ENCODE results near the gene NUMBL. TPM values are rescaled to one million over a fixed set of nuclear protein-coding genes. Genes with fewer than 3 reads are reported as not detected.

NUMBL gene
- total and polyA plus RNA-seq, 9 of the 15 experiments (the other 6 are each of a cell fraction or from before 2014, with no cell fraction given): 0.39 to 38.6 (median 6.6) TPM

GRCh38 chr19:40690693-40691420 lies 406 bp upstream of the NUMBL start (continued):
- TF ChIP-seq, protein P1, sequence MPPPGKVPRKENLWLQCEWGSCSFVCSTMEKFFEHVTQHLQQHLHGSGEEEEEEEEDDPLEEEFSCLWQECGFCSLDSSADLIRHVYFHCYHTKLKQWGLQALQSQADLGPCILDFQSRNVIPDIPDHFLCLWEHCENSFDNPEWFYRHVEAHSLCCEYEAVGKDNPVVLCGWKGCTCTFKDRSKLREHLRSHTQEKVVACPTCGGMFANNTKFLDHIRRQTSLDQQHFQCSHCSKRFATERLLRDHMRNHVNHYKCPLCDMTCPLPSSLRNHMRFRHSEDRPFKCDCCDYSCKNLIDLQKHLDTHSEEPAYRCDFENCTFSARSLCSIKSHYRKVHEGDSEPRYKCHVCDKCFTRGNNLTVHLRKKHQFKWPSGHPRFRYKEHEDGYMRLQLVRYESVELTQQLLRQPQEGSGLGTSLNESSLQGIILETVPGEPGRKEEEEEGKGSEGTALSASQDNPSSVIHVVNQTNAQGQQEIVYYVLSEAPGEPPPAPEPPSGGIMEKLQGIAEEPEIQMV (tag; conservative IDR thresholded peaks at IDR 0.05; ENCODE audit: low read depth): no peak
- TF ChIP-seq TCFL5 (CRISPR knock-in tag; conservative IDR thresholded peaks at IDR 0.05) (no peak), PHB2 (IDR thresholded peaks at IDR 0.05; ENCODE audit: low read depth) (no peak), KLF16 (IDR thresholded peaks at IDR 0.05) (peak; percentile 71), ZKSCAN1 (IDR thresholded peaks at IDR 0.05; ENCODE audit: low read depth, low read length) (no peak), BHLHE40 (IDR thresholded peaks at IDR 0.05; ENCODE audit: low read length) (peak; percentile 92), ZNF436 (CRISPR knock-in tag; IDR thresholded peaks at IDR 0.05) (no peak), JUNB (CRISPR knock-in tag; conservative IDR thresholded peaks at IDR 0.05) (no peak), SIRT6 (IDR thresholded peaks at IDR 0.05; ENCODE audit: low read depth, low read length) (no peak), ZNF507 (tag; conservative IDR thresholded peaks at IDR 0.05) (no peak), SMARCB1 (IDR thresholded peaks at IDR 0.05; ENCODE audit: insufficient read length, low read depth) (no peak), ATF1 (CRISPR knock-in tag; IDR thresholded peaks at IDR 0.05) (no peak), ATF1 (tag; IDR thresholded peaks at IDR 0.05) (peak; percentile 70), PML (IDR thresholded peaks at IDR 0.05; ENCODE audit: low read length) (peak; percentile 45; the same call in 1 of the 2 replicates), POLR2AphosphoS5 (IDR thresholded peaks at IDR 0.05; ENCODE audit: control insufficient read depth, insufficient read depth, low read depth, low read length) (no peak), NCOR1 (IDR thresholded peaks at IDR 0.05) (peak; percentile 34; the same call in 1 of the 2 replicates), MAFK (IDR thresholded peaks at IDR 0.05; ENCODE audit: low read length) (peak; percentile 86), KDM5B (IDR thresholded peaks at IDR 0.05; ENCODE audit: insufficient replicate concordance, low read depth, low read length) (peak; percentile 60), HNRNPK (IDR thresholded peaks at IDR 0.05; ENCODE audit: low read depth, low read length, poor library complexity, severe bottlenecking) (no peak), ZNF146 (CRISPR knock-in tag; IDR thresholded peaks at IDR 0.05; ENCODE audit: unreplicated experiment) (no peak), WHSC1 (IDR thresholded peaks at IDR 0.05; ENCODE audit: low read length) (no peak), CHCHD3 (CRISPR knock-in tag; IDR thresholded peaks at IDR 0.05) (no peak), GABPB1 (CRISPR knock-in tag; IDR thresholded peaks at IDR 0.05) (no peak), TAF1 (IDR thresholded peaks at IDR 0.05; ENCODE audit: control insufficient read depth, extremely low read depth, insufficient read depth, low read length, severe bottlenecking) (peak; percentile 44), ARID2 (IDR thresholded peaks at IDR 0.05) (no peak), TAF9B (IDR thresholded peaks at IDR 0.05; ENCODE audit: partially characterized antibody) (peak; percentile 64)
- TF ChIP-seq, protein P2, sequence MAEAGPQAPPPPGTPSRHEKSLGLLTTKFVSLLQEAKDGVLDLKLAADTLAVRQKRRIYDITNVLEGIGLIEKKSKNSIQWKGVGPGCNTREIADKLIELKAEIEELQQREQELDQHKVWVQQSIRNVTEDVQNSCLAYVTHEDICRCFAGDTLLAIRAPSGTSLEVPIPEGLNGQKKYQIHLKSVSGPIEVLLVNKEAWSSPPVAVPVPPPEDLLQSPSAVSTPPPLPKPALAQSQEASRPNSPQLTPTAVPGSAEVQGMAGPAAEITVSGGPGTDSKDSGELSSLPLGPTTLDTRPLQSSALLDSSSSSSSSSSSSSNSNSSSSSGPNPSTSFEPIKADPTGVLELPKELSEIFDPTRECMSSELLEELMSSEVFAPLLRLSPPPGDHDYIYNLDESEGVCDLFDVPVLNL (CRISPR knock-in tag; IDR thresholded peaks at IDR 0.05; ENCODE audit: low read depth): 0 out of 2 replicates have a peak, but pooled peaks have one; percentile 9
- TF ChIP-seq, protein P3, sequence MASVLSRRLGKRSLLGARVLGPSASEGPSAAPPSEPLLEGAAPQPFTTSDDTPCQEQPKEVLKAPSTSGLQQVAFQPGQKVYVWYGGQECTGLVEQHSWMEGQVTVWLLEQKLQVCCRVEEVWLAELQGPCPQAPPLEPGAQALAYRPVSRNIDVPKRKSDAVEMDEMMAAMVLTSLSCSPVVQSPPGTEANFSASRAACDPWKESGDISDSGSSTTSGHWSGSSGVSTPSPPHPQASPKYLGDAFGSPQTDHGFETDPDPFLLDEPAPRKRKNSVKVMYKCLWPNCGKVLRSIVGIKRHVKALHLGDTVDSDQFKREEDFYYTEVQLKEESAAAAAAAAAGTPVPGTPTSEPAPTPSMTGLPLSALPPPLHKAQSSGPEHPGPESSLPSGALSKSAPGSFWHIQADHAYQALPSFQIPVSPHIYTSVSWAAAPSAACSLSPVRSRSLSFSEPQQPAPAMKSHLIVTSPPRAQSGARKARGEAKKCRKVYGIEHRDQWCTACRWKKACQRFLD (CRISPR knock-in tag; IDR thresholded peaks at IDR 0.05): peak; percentile 91; the same call in 1 of the 2 replicates

All from K562 (cell line).